Hepatic stellate cell (primary cell): Measurements from ENCODE around the gene GRIK1.

ENCODE experiments used
- DNase-seq: peaks from one replicate; pipeline ENCODE4 v3.0.0; 2011; ENCODE audit warnings: low spot score

GRIK1 gene

DNA sequence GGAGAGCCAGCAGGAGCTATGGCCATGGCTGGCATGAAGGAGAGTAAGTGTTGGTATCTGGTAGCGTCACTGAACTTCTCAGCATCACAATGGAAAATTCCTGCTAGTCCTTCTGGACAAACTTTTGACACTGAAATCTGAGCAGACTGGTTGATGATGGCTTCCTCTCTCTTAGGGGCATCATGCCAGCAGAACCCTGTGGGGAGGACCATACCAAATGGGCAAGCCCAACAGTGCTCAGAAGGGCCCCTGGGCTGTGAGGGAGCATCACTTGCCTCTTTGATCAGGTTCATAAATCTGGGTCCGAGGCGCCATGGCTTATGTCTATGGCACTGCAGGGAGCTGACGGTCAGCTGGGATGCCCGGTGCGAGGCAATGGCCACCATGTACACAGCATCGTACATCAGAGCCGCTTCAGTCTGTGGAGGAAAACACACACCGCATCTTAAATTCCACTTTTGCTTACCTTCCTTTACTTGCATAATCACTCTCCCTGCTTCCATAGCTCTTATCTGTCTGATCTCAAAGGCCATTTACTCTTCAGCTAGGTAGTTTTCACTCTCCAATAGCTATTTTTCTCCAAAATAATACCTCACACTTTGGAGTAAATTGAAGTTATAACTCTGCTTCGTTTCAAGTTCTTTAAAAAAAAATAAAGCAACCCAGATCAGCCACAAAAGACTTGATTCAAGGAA, 297.1 kb downstream of the GRIK1 start:
- no peak for DNase-seq

DNA sequence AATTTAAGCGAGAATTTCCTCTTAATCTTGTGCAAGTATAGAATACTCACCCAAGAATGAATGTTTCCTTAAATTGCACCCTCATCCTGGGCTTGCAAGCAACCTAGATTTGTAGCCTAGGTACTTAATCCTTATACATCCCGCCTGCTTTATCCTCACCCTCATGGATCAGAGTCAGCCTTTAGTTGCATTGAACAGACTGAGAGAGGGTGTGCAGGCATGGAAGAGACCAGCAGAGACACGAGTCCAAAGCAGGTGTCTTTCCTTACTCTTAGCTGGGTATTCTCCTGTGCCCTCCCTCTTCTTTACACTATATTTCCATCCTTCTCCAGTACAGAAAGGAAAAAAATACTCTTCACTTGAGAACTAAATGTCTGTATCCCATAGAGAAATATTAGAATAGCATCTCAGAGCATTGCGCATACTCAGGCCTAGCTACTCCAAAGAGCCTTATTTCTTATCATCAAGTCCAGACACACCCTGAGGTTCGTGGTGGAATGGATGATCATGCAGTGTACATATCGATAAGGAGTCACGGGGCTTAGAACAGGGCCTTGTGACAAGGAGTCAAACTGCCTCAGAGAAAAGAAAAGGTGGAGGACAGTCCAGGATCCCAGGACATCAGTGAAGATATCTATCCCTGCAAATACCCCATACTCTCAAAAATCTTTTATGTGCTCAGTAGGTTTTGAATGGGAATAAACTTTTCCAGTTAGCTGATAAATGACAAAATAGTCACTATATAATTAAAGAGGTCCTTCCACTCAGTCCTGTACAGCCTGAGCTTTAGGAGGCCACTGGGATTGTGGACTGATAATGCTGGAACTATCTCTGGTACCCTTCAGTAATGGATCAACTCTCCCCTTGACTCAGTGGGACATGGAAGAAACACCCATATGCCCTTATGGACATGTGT, 297.9 kb downstream of the GRIK1 start:
- DNase-seq, result no peak

DNA sequence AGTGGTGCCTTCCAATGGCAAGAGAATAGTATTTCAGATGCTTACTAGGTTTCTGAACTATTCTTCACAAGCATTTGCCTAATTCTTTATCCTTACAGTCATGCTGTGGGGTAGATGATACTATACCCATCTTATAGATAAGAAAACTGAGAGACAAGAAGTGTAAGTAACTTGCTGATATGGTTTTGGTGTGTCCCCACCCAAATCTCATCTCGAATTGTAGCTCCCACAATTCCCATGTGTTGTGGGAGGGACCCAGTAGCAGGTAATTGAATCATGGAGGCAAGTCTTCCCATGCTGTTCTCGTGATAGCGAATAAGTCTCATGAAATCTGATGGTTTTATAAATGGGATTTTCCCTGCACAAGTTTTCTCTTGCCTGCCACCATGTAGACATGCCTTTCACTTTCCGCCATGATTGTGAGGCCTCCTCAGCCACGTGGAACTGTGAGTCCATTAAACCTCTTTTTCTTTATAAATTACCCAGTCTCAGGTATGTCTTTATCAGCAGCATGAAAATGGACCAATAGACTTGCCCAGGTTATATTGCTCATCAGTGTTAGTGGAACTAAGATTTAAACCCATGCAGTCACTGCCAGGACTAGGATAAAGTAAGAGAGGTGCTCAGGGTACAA, 298.7 kb downstream of the GRIK1 start:
- DNase-seq, result no peak

DNA sequence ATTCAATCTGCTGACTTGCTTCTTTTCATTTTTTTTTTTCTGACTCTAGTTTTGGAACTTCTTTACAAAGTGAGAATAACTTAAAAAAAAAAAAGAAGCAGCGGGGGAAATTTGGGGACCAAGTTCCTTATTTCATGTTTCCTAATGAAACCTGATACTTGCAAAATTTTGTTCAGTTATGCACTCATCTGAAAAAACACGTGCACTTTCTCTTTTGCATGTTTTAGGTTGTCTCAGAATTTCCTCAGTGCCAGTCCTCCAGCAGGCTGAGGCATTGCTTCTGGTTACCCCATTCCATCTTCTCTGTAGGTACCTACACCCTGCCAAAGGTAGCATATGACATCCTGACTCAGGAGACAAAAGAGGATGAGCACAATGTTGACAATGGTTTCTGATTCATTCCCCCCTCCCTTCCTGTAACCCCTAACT, 299.7 kb downstream of the GRIK1 start:
- DNase-seq, result no peak

DNA sequence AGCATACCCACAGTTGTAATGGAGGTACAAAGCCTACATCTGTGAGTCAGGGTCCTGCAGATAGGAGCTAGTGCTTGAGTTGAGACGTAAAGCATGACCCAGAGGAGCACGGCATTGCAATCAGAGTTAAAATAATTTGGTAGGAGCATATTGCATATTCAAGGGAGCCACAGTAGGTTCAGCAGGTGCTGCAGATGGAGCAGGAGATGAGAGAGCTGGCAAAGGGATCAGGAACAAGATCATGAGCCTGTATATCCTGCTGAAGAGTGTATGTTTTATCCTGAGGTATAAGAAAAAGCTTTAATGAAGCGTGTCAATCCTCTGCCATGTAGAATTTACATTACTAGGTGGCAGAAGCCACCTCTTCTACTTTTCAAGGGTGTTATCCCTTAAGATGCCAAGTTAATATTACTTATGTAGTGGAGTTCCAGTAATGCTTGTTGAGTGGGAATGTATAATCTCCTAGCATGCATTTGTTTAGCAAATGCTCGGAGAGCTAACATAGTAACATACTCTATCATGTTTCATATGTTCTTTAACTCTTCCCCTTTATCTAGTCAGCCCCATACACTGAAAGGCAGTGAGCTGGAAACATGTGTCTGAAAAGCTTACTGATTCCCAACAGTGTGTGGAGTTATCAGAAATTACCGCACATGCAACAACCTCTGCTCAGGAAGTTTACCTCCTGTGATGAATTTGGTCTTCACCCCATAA, 300.3 kb downstream of the GRIK1 start:
- DNase-seq, result no peak

DNA sequence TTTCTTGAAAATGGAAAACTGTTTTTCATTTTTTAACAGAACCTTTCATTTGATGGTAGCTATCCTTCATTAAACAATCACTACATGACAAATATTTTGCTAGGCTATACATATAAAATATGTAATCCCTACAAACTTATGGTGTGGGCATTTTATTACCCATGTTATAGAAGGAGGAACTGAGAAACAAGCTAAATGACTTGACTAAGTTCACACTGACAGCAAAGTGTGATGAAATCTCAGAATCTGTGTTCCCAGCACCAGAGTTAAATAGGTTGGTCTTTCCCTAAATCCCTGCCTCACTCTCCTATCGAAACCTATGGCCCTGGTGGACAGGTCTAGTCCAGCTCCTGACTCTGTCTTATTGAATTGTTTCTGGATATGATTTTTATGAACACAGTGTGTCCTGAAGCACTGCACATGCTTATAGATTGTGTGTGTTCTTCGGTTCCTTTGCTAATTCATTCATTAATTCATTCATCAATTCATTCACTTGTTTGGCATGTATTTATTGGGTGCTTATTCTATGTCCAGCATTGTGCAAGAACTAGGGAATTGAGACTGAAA, 301.0 kb downstream of the GRIK1 start:
- no peak for DNase-seq

DNA sequence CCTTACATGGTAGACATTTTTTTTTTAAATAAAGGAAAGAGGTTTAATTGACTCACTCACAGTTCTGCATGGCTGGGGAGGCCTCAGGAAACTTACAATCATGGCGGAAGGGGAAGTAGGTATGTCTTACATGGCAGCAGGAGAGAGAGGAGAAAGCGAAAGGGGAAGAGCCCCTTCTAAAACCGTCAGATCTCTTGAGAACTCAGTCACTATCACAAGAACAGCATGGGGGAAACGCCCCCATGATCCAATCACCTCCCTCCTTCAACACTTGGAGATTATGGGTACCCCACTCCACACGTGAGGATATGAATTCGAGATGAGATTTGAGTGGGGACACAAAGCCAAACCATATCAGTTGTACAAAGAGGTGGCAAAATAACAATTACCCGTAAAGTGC, 301.7 kb downstream of the GRIK1 start:
- DNase-seq, result no peak

DNA sequence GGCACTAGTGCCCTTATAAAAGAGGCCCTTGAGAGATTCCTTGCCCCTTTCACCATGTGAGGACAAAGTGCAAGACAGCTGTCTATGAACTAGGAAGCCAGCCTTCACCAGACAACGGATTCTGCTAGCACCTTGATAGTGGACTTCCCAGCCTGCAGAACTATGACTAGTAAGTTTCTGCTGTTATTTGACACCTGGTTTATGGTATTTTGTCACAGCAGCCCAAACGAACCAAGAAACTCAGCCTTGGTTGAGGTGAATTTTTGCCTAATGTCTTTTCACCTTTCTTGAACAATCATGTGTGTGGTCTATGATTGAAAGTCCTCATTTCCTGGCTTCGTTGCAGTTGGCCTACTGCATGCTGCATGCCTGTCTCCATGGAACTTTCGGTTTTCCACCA, 302.2 kb downstream of the GRIK1 start:
- DNase-seq, result no peak

DNA sequence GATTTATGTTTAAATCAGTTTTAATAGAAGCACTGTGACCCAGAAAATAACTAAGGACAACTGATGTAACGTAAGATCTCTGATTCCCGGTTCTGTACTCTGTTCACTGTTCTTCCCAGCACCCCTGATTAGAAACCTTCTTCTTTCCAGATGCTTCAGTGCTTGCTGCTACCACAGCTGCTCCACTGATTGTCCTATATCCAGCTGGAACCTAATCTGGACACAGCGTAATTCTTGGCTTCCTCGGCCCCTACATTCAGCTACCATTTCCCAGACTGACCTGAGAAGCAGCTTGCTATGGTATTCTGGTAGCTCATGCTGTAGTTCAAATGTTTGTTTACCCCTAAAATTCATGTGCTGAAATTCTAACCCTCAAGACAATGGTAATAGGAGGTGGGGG, 302.7 kb downstream of the GRIK1 start:
- no peak for DNase-seq

DNA sequence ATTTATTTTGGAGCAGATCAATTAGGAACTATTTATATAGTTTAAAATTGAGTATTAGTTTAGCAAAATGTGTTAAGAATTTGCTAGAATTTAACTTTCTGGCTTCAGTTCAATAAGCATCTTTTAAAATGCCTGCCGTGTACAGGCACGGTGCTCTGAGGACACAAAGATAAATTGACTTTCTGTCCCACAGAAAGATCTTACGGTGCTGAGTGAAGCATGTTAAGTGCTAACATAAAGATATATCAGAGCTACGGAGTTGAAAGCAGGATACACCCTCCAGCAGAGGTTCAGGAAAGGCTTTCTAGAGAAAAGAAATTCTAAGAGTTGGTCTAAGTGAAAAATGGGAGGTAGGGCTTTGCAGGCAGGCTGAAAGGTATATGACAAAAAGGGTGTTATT, 305.4 kb downstream of the GRIK1 start:
- DNase-seq, result no peak

DNA sequence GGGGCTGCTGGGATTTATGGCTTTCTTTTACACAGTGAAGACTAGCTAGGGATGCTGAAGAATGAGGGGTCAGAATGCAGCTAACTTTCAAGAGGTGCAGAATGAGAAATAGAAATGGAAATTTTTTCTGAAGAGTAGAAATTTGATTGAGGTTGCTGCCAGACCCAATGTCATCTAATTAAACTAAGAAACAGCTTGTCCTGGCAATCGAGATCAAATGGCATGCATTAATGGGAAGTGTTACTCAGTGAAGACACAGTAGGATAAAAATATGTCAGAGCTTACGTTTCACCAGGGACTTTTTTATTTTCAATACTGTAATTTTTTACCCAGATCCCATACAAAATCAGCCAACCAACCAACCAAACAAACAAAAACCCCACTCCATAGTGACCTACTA, 306.0 kb downstream of the GRIK1 start:
- DNase-seq, result no peak

DNA sequence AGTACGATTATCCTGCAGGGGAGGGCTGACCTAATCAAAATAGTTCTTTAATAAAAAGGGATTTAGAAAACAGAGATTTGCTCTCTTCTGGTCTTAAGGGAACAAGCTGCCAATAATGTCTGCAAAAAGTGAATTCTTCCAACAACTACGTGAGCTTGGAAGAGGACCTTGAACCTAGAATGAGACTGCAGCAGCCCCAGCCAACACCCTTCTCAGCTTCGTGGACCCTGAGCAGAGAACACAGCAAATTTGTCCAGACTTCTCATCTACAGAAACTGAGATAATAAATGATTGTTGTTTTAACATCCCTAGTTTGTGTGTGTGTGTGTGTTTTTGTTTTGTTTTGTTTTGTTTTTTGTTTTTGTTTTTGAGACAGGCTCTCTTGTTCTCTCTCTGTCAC, 309.4 kb downstream of the GRIK1 start:
- DNase-seq, result no peak

DNA sequence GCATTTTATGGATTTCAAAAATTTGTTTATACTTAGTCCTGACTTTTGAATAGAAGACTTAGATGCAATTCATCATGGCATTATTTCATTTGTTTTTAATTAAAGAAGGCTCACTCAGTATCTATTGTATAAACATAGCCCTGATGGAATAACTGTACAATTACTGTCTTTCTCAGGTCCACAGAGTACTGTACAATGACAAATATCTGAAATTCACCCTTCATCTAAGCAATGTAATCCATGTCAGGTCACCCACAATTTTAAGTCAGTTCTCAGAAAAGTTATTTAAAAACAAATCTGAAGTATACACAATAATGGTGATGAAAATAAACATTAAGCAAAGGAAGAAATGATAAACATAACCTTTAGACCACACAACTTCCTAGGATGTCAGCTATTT, 311.9 kb downstream of the GRIK1 start:
- DNase-seq, result no peak

DNA sequence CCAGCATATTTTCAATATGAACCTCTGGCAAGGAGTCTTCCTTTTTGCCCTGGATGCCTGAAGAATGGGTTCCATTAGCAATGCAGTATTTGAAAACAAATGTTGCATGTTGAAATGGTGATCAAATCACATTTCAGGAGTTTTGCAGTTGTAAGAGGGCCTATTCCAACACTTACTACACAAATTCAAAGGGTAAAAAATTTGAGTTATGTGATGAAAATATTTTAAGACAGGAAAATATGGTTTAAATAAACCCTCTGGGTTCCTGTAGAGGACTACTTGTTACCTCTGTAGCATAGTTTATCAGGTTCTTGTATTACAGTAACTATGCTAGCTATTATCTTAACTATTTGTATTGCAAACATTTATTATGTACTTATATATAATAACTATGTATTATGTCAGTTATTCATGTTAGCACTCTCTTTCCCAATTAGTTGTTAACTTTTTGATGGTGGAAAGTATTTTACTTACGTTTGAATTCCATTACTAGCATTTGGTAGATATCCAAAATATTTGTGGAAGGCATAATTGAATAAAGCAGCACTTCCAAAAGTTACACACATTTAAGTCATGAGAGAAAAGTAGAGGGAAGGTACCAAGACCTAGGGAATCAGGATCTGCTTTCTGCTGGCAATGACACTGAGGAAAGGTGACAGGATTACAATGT, 312.9 kb downstream of the GRIK1 start:
- no peak for DNase-seq

DNA sequence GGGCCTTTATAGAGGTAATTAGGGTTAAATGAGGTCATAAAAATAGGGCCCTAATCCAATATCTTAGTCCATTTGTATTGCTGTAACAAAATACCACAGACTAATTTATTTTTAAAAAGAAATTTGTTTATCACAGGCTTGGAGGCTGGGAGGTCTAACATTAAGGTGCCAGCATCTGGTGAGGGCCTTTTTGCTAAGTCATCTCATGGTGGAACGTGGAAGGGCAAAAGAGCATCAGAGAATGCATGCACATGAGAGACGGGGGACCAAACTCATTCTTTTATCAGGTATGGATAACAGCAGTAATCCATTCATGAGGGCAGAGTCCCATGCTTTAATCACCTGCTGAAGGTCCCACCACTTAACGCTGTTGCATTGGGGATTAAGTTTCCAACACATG, 313.8 kb downstream of the GRIK1 start:
- DNase-seq, result no peak

DNA sequence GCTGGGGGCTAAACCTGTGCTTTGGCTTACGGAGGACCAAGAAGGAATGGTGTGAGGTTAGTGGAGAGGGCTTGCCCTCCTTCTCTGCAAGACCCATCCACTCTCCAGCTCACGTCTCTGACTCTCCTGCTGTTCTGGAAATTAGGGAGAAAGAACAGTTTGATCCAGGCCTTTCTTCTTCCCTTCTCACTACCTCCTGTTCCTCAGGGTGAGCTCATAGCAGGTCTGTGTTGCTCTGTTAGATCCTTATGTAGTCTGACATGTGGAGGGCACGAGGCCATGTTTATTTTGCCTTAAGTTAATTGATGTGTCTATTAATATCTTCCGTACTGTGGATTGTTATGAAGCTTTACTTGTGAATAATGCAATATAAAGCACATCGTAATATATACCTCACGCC, 315.0 kb downstream of the GRIK1 start:
- no peak for DNase-seq

DNA sequence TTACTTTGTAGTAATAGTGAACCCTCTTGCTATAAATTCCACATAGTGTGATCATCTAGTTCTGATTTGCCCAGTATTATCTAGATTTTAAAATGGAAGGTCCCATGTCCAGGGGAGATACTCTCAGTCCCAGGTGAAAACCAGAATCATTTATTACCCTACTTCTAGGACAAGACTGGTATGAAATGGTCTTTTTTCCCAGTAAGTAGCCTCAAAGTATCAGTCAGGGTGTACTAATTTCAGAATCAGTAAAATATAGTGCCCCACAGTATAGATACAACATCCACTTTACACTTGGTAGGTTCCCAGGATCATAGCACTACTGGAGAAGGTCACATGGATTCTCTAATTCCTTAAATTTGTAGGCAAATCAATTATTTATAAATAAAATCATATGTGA, 318.3 kb downstream of the GRIK1 start:
- DNase-seq, result no peak

DNA sequence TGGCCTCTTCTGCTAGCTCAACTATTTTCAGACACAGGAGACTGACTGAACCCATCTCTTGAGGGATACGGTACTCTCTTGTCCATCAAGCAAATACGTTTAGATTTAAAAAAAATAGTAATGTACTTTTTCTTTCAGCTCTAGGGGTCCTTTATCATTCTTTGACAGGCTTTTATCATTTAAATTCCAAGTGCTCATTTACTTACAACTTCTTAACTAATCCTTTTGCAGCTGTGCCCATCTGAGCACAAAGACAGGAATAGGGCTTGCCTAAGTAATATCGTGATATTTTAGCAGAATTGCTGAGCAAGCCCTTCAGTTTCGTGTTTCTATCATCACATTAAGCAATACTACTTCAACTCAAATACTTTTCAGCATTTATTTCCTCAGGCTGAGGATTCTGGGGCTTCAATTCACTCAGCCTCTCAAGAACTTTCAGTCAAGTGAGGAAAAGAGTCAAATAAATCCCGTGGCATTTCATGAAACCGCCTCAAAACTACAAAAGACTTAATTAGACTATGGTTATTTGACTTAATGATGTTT, 323.5 kb downstream of the GRIK1 start:
- no peak for DNase-seq

DNA sequence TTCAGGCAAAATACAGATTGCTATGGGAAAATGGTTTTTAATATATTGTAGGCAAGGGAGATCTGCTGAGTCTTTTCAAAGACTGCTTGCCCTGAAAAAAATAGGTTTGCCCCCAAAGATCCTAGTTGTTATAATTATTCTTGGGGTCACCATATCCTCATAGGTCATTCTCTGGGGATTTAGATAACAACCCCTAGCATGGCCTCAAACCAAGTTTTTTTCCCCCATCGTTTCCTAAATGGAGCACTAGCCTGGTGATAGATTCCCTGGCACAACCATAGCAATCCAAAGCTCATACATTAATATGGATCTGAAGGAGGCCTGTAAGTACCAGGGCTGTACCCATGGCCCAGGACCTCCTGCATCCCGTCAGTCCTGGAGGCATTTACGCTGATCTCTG, 325.9 kb downstream of the GRIK1 start:
- no peak for DNase-seq

DNA sequence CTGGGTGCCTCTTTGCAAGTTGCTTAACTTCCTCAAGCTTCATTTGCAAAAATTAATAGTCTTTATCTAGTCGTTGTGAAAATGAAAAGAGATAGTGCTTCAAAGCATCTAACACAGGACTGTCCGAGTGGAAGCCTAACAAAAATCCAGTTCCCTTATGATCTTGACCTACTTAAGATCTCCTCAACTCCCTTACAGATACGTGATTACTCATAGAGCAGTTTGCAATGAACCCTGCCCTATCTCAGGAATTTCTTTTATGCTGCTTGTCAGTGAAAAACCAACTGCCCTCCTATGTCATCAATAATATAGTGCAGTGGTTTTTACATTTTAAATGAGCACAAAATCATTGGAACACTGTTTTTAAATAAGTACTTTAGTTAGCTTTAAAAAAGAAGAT, 326.8 kb downstream of the GRIK1 start:
- no peak for DNase-seq

DNA sequence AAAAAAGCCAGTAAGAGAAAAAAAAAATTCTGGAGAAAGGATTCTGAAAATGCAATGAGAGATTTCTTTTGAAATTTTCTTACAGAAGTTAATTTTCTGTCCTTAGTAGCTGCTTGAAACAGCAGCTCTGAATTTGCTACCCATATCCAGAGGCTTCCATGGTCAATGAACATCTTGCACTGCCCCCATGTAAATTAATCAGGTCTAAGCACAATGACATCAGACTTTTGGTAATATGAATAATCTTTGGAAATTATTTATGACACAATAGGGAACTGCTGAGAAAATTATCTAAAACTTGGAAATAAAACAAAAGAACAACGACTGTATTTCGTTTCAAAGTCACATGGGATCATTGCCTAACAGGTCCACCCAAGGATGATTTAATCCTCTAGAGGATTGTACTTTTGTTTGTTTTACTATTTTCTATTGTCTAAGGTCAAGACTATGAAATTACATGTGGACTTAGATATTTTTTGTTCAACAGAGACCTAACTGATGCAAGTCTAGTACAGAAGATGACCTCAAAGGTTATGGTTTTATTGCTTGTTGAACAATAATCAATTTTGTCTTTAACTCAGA, 328.9 kb downstream of the GRIK1 start:
- DNase-seq, result no peak
